Measurements from ENCODE around the gene NCR2. TPM values are rescaled to one million over a fixed set of nuclear protein-coding genes. Genes with fewer than 3 reads are reported as not detected.

Gene NCR2
- total RNA-seq, 1 donor from 2014 or later, result not detected

Other genes with a start within 250 kb of the NCR2 start
- gene TREML1, start 181.3 kb upstream of the NCR2 start, total RNA-seq, result not detected in 2 replicates
- not detected in 2 replicates for gene TREM2, start 172.5 kb upstream of the NCR2 start, total RNA-seq
- gene TREML2, start 134.5 kb upstream of the NCR2 start, total RNA-seq, result not detected in 2 replicates
- gene TREML4, start 107.3 kb upstream of the NCR2 start, total RNA-seq, result not detected in 2 replicates
- 0.13 TPM in 1 of 2 replicates, not detected in the other for gene TREM1, start 48.9 kb upstream of the NCR2 start, total RNA-seq
- gene FOXP4, start 210.8 kb downstream of the NCR2 start, total RNA-seq, result 3.2 and 5.8 TPM in 2 replicates